Measurements from ENCODE around the gene ACTL7A.

- TF ChIP-seq, protein P1, sequence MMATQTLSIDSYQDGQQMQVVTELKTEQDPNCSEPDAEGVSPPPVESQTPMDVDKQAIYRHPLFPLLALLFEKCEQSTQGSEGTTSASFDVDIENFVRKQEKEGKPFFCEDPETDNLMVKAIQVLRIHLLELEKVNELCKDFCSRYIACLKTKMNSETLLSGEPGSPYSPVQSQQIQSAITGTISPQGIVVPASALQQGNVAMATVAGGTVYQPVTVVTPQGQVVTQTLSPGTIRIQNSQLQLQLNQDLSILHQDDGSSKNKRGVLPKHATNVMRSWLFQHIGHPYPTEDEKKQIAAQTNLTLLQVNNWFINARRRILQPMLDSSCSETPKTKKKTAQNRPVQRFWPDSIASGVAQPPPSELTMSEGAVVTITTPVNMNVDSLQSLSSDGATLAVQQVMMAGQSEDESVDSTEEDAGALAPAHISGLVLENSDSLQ (IDR thresholded peaks at IDR 0.05), result no peak
- TF ChIP-seq ZNF384 (IDR thresholded peaks at IDR 0.05), result no peak
- no peak for TF ChIP-seq BHLHE40 (IDR thresholded peaks at IDR 0.05; ENCODE audit: borderline replicate concordance)
- TF ChIP-seq LEF1 (IDR thresholded peaks at IDR 0.05; ENCODE audit: borderline replicate concordance), result no peak
- TF ChIP-seq TARDBP (IDR thresholded peaks at IDR 0.05), result no peak
- no peak for TF ChIP-seq L3MBTL2 (conservative IDR thresholded peaks at IDR 0.05)
- no peak for TF ChIP-seq FOXM1 (IDR thresholded peaks at IDR 0.05; ENCODE audit: borderline replicate concordance)
- TF ChIP-seq ARNT (IDR thresholded peaks at IDR 0.05), result no peak
- TF ChIP-seq SP1 (IDR thresholded peaks at IDR 0.05), result no peak
- TF ChIP-seq NFRKB (IDR thresholded peaks at IDR 0.05), result no peak
- TF ChIP-seq ELF4 (IDR thresholded peaks at IDR 0.05), result no peak
These were observed 3.9 kb downstream of the ACTL7A start for GRCh38 chr9:108866001-108866420.

Measured in HEK293T (cell line).